Fibroblast of skin of back (primary cell): ENCODE measurements around the gene ST6GALNAC3.
"Not testable (repeated sequence)": the region's sequence is repeated elsewhere in the genome, so short reads cannot be mapped to it uniquely, and the experiment has no call there.

Source experiments
- DNase-seq: peaks from one replicate; pipeline ENCODE4 v3.0.0-alpha.2; 2013

Gene ST6GALNAC3

GRCh38 chr1:76109404-76109803 lies 34.9 kb downstream of the ST6GALNAC3 start:
- DNase-seq, result no peak

- DNase-seq, result no peak
These were observed 35.5 kb downstream of the ST6GALNAC3 start for GRCh38 chr1:76109901-76110560.

- no peak for DNase-seq
These were observed 36.1 kb downstream of the ST6GALNAC3 start for GRCh38 chr1:76110666-76111065.

GRCh38 chr1:76112321-76112720 lies 37.8 kb downstream of the ST6GALNAC3 start:
- not testable (repeated sequence) for DNase-seq

GRCh38 chr1:76113446-76113845 lies 38.9 kb downstream of the ST6GALNAC3 start:
- DNase-seq, result no peak

- DNase-seq, result no peak
These were observed 40.6 kb downstream of the ST6GALNAC3 start for GRCh38 chr1:76115171-76115570.

- no peak for DNase-seq
These were observed 47.3 kb downstream of the ST6GALNAC3 start for GRCh38 chr1:76121850-76122249.

GRCh38 chr1:76122271-76122670 lies 47.7 kb downstream of the ST6GALNAC3 start:
- DNase-seq, result no peak

- DNase-seq, result not testable (repeated sequence)
These were observed 49.0 kb downstream of the ST6GALNAC3 start for GRCh38 chr1:76123411-76124064.

GRCh38 chr1:76124196-76124595 lies 49.6 kb downstream of the ST6GALNAC3 start:
- DNase-seq, result no peak

GRCh38 chr1:76125473-76126219 lies 51.1 kb downstream of the ST6GALNAC3 start:
- no peak for DNase-seq

GRCh38 chr1:76128096-76128495 lies 53.5 kb downstream of the ST6GALNAC3 start:
- DNase-seq, result no peak

GRCh38 chr1:76129731-76130130 lies 55.2 kb downstream of the ST6GALNAC3 start:
- no peak for DNase-seq

GRCh38 chr1:76130992-76131391 lies 56.4 kb downstream of the ST6GALNAC3 start:
- DNase-seq, result no peak

- no peak for DNase-seq
These were observed 59.4 kb downstream of the ST6GALNAC3 start for GRCh38 chr1:76133977-76134376.

GRCh38 chr1:76135835-76136234 lies 61.3 kb downstream of the ST6GALNAC3 start:
- DNase-seq, result no peak

GRCh38 chr1:76136894-76137293 lies 62.3 kb downstream of the ST6GALNAC3 start:
- no peak for DNase-seq

GRCh38 chr1:76137746-76138145 lies 63.2 kb downstream of the ST6GALNAC3 start:
- DNase-seq, result no peak

GRCh38 chr1:76138217-76138616 lies 63.7 kb downstream of the ST6GALNAC3 start:
- no peak for DNase-seq

- DNase-seq, result no peak
These were observed 65.7 kb downstream of the ST6GALNAC3 start for GRCh38 chr1:76140227-76140626.

GRCh38 chr1:76141929-76142328 lies 67.4 kb downstream of the ST6GALNAC3 start:
- DNase-seq, result no peak

- no peak for DNase-seq
These were observed 68.4 kb downstream of the ST6GALNAC3 start for GRCh38 chr1:76142771-76143540.

GRCh38 chr1:76144247-76144646 lies 69.7 kb downstream of the ST6GALNAC3 start:
- DNase-seq, result no peak
